Hepatocyte (in vitro differentiated cells): Measurements from ENCODE around the gene AP2A1. TPM values are rescaled to one million over a fixed set of nuclear protein-coding genes. Genes with fewer than 3 reads are reported as not detected.

Source experiments
- DNase-seq: peaks from one replicate; pipeline ENCODE4 v3.0.0-alpha.2; 2016; ENCODE audit warnings: low spot score
- H2AFZ ChIP-seq: fragments of 200-600 bp; sonication (generic); 2 replicates; pipeline ENCODE4 v1.6.0; 2016; ENCODE audit warnings: antibody characterized with exemption, mild to moderate bottlenecking
- H3K27ac ChIP-seq: fragments of 200-600 bp; sonication (generic); 2 replicates; pipeline ENCODE4 v1.5.1; 2016; ENCODE audit warnings: mild to moderate bottlenecking
- H3K27me3 ChIP-seq: fragments of 200-600 bp; sonication (generic); 2 replicates; pipeline ENCODE4 v1.6.1; 2016
- H3K36me3 ChIP-seq: fragments of 200-600 bp; sonication (generic); replicated peaks from 2 replicates; pipeline ENCODE4 v1.5.1; 2016; ENCODE audit warnings: low read depth; ENCODE audit not compliant: insufficient read depth
- H3K4me1 ChIP-seq: fragments of 200-600 bp; sonication (generic); 2 replicates; pipeline ENCODE4 v1.5.1; 2016; ENCODE audit warnings: mild to moderate bottlenecking, moderate library complexity; ENCODE audit not compliant: insufficient read depth
- H3K4me2 ChIP-seq: fragments of 200-600 bp; sonication (generic); 2 replicates; pipeline ENCODE4 v1.6.0; 2016
- H3K4me3 ChIP-seq: fragments of 200-600 bp; sonication (generic); 2 replicates; pipeline ENCODE4 v1.5.1; 2016; ENCODE audit warnings: mild to moderate bottlenecking
- H3K79me2 ChIP-seq: fragments of 200-600 bp; sonication (generic); 2 replicates; pipeline ENCODE4 v1.6.0; 2017; ENCODE audit warnings: mild to moderate bottlenecking
- H3K9me2 ChIP-seq: fragments of 200-600 bp; sonication (generic); replicated peaks from 2 replicates; pipeline ENCODE4 v1.6.0; 2017; ENCODE audit warnings: mild to moderate bottlenecking; ENCODE audit not compliant: insufficient read depth
- H3K9me3 ChIP-seq: fragments of 200-600 bp; sonication (generic); 2 replicates; pipeline ENCODE4 v1.5.1; 2016; ENCODE audit warnings: low read depth, mild to moderate bottlenecking
- H4K20me1 ChIP-seq: fragments of 200-600 bp; sonication (generic); 2 replicates; pipeline ENCODE4 v1.6.0; 2016; ENCODE audit warnings: mild to moderate bottlenecking; ENCODE audit not compliant: insufficient read depth, poor library complexity, severe bottlenecking
- CTCF ChIP-seq: fragments of 200-600 bp; sonication (generic); IDR thresholded peaks from 2 replicates; pipeline ENCODE4 v1.5.1; 2016; ENCODE audit warnings: antibody characterized with exemption, mild to moderate bottlenecking; ENCODE audit not compliant: poor library complexity
- EZH2 ChIP-seq: fragments of 200-600 bp; sonication (generic); IDR thresholded peaks from 2 replicates; pipeline ENCODE4 v1.6.1; 2016; ENCODE audit warnings: antibody characterized with exemption, mild to moderate bottlenecking, borderline replicate concordance
- EZH2phosphoT487 ChIP-seq: fragments of 200-600 bp; sonication (generic); IDR thresholded peaks from one replicate; pipeline ENCODE4 v1.6.1; 2018; ENCODE audit warnings: antibody characterized with exemption, mild to moderate bottlenecking, low read depth, moderate library complexity; ENCODE audit not compliant: unreplicated experiment, severe bottlenecking
- WGBS: methylation state at CpG from one replicate; pipeline ENCODE4 v1.1.6; 2016; ENCODE audit warnings: low lambda C conversion rate; ENCODE audit errors: missing lambda C conversion rate; 5-methylcytosine and 5-hydroxymethylcytosine counted together
- polyA plus RNA-seq: library from polyadenylated mRNA; unstranded; fragments of >200 nt; fragmentation: Nextera tagmentation; extraction: Ambion mirVana; gene quantifications from 2 replicates; pipeline ENCODE4 v1.2.1, GENCODE V29; 2016
- total RNA-seq: library from RNA; depleted of rRNA; stranded (reverse); fragments of >200 nt; gene quantifications from 2 replicates; pipeline ENCODE4 v1.2.3, GENCODE V29; 2014

AP2A1 gene
- total and polyA plus RNA-seq, 2 experiments from 2014 or later = 62.1 to 64.8 TPM

- WGBS = 99% methylated on average over 6 of the region's 6 CpGs
- H3K36me3 ChIP-seq = no peaks in the 10 kb centered on the region
Observed at GRCh38 chr19:49803529-49803856, 36.7 kb downstream of the AP2A1 start.

GRCh38 chr19:49805822-49806619 is 39.2 kb downstream of the AP2A1 start:
- Histone ChIP-seq H3K9me3 (no peaks in the 10 kb centered on the region), H3K9me2 (no peaks in the 10 kb centered on the region), H3K4me3 (no peak overlapping the region), H3K27me3 (no peaks in the 10 kb centered on the region), H2AFZ (no peak overlapping the region), H3K36me3 (no peaks in the 10 kb centered on the region), H3K4me2 (no peak overlapping the region), H4K20me1 (no peaks in the 10 kb centered on the region), H3K79me2 (no peaks in the 10 kb centered on the region), H3K27ac (no peak overlapping the region), H3K4me1 (peaks cover 11% of the 10 kb centered on the region)
- TF ChIP-seq EZH2phosphoT487 (no peak), CTCF (no peak), EZH2 (no peak)
- 93% methylated on average over 13 of the region's 20 CpGs for WGBS
- no peak for DNase-seq

More at GRCh38 chr19:49803529-49803856, 36.7 kb downstream of the AP2A1 start:
- Histone ChIP-seq H3K4me3 (no peak overlapping the region), H3K27ac (no peak overlapping the region), H2AFZ (no peak overlapping the region), H3K9me2 (no peaks in the 10 kb centered on the region), H3K4me1 (no peaks in the 10 kb centered on the region), H3K27me3 (no peaks in the 10 kb centered on the region), H4K20me1 (no peaks in the 10 kb centered on the region), H3K9me3 (no peaks in the 10 kb centered on the region), H3K4me2 (no peak overlapping the region), H3K79me2 (no peaks in the 10 kb centered on the region)
- no peak for DNase-seq
- no peak for TF ChIP-seq CTCF

GRCh38 chr19:49806620-49806959 is 39.8 kb downstream of the AP2A1 start:
- no peaks in the 10 kb centered on the region for H3K36me3 ChIP-seq
- no peak overlapping the region for H3K4me2 ChIP-seq
- no peak overlapping the region for H3K4me3 ChIP-seq
- 86% methylated on average over 8 of the region's 8 CpGs for WGBS
- no peaks in the 10 kb centered on the region for H3K27me3 ChIP-seq
- H3K4me1 ChIP-seq = peaks cover 11% of the 10 kb centered on the region
- H3K27ac ChIP-seq = no peak overlapping the region
- no peaks in the 10 kb centered on the region for H4K20me1 ChIP-seq
- H3K9me3 ChIP-seq = no peaks in the 10 kb centered on the region
- no peak for TF ChIP-seq EZH2phosphoT487
- no peak for TF ChIP-seq EZH2
- TF ChIP-seq CTCF = no peak
- no peaks in the 10 kb centered on the region for H3K79me2 ChIP-seq
- no peak overlapping the region for H2AFZ ChIP-seq
- peak; percentile 9 for DNase-seq
- no peaks in the 10 kb centered on the region for H3K9me2 ChIP-seq
